H1 (cell line): ENCODE data around the gene SMAD7. TPM values are rescaled to one million over a fixed set of nuclear protein-coding genes. Genes with fewer than 3 reads are reported as not detected.
A peak's percentile ranks its signal among the peaks of the same experiment; 100 is the strongest.

ENCODE experiments used
- CTCF ChIA-PET: fragments of 300-600 bp; sonication (Branson Sonifier 250); formaldehyde crosslinking; loops from one replicate; lab custom pipeline; 2021; ENCODE audit not compliant: partially characterized antibody; lab: Charles Lee
- POLR2A ChIA-PET: fragments of 300-600 bp; sonication (Branson Sonifier 250); formaldehyde crosslinking; loops from one replicate; lab custom pipeline; 2021; ENCODE audit warnings: inconsistent platforms; ENCODE audit not compliant: partially characterized antibody; lab: Charles Lee
- DNase-seq, 2 experiments: peaks; one replicate each; pipeline versions ENCODE4 v3.0.0 to v3.0.0-alpha.2; 2010 to 2022; ENCODE audit warnings: low spot score in 2 of 2, low read depth in 1 of 2, mixed read lengths in 1 of 2
- FAIRE-seq: peaks from 2 replicates; lab custom pipeline; 2011; peaks lifted over from hg19 to GRCh38; lab: Jason Lieb, UNC
- H2AFZ ChIP-seq: 2 replicates; pipeline ENCODE4 v1.8.1; 2012; ENCODE audit warnings: low read length, inconsistent platforms
- H2AK5ac ChIP-seq: 2 replicates; pipeline ENCODE4 v1.6.1; 2013; ENCODE audit warnings: low read depth, low read length
- H2BK120ac ChIP-seq: replicated peaks from 2 replicates; pipeline ENCODE3; 2013; ENCODE audit warnings: low read depth, low read length, inconsistent platforms
- H2BK12ac ChIP-seq: 2 replicates; pipeline ENCODE4 v1.6.1; 2013; ENCODE audit warnings: low read depth, low read length
- H2BK15ac ChIP-seq: 2 replicates; pipeline ENCODE4 v1.6.1; 2013; ENCODE audit warnings: low read length
- H2BK20ac ChIP-seq: 2 replicates; pipeline ENCODE4 v1.6.1; 2013; ENCODE audit warnings: low read length
- H2BK5ac ChIP-seq: 2 replicates; pipeline ENCODE4 v1.6.1; 2013; ENCODE audit warnings: low read depth, low read length
- H3K14ac ChIP-seq: 2 replicates; pipeline ENCODE4 v1.6.1; 2013; ENCODE audit warnings: inconsistent platforms; ENCODE audit not compliant: insufficient read length
- H3K18ac ChIP-seq: 2 replicates; pipeline ENCODE4 v1.6.1; 2013; ENCODE audit warnings: low read length; ENCODE audit errors: extremely low read depth
- H3K23ac ChIP-seq: 2 replicates; pipeline ENCODE4 v1.6.1; 2013; ENCODE audit warnings: inconsistent platforms; ENCODE audit not compliant: insufficient read length
- H3K23me2 ChIP-seq: 2 replicates; pipeline ENCODE4 v1.6.1; 2013; ENCODE audit warnings: low read depth, low read length
- H3K27ac ChIP-seq: 2 replicates; pipeline ENCODE4 v1.6.1; 2011; ENCODE audit warnings: low read depth, low read length, inconsistent platforms
- H3K27me3 ChIP-seq, 4 experiments: replicated peaks in 1 of 4; 1 replicate in 1 of 4; 2 replicates in 3 of 4; pipeline versions ENCODE4 v1.6.1 to v1.8.1; 2011 to 2013; ENCODE audit warnings: low read length in 3 of 4, mild to moderate bottlenecking in 3 of 4, inconsistent platforms in 2 of 4, mixed read lengths in 2 of 4, moderate library complexity in 1 of 4; ENCODE audit not compliant: control insufficient read depth in 3 of 4, insufficient read depth in 3 of 4; ENCODE audit errors: extremely low read depth in 1 of 4
- H3K36me3 ChIP-seq, 4 experiments: 2 replicates each; pipeline versions ENCODE4 v1.6.1 to v1.8.1; 2011 to 2013; ENCODE audit warnings: mild to moderate bottlenecking in 4 of 4, low read length in 3 of 4, moderate library complexity in 2 of 4, control low read depth in 1 of 4, inconsistent platforms in 1 of 4; ENCODE audit not compliant: insufficient read depth in 4 of 4, control insufficient read depth in 2 of 4
- H3K4ac ChIP-seq: replicated peaks from 2 replicates; pipeline ENCODE3; 2013; ENCODE audit warnings: low read length, low read depth, mixed read lengths, inconsistent platforms; ENCODE audit not compliant: insufficient read length
- H3K4me1 ChIP-seq, 4 experiments: replicated peaks in 1 of 4; 1 replicate in 1 of 4; 2 replicates in 3 of 4; pipeline versions ENCODE4 v1.6.1 to v1.8.1; 2011 to 2013; ENCODE audit warnings: low read length in 3 of 4, inconsistent platforms in 2 of 4, mixed read lengths in 1 of 4; ENCODE audit not compliant: insufficient read depth in 4 of 4, control insufficient read depth in 3 of 4
- H3K4me2 ChIP-seq, 2 experiments: 2 replicates each; pipeline versions ENCODE4 v1.6.1 to v1.8.1; 2011 to 2013; ENCODE audit warnings: low read depth in 2 of 2, low read length in 2 of 2, control low read depth in 1 of 2, inconsistent platforms in 1 of 2, mild to moderate bottlenecking in 1 of 2; ENCODE audit not compliant: insufficient read depth in 1 of 2
- H3K4me3 ChIP-seq, 4 experiments: fragments of 200-600, 300-600 bp in 1 of 4; sonication (generic), shearing (Covaris generic), sonication (Bioruptor Twin) in 1 of 4; 2 replicates each; pipeline versions ENCODE4 v1.5.1 to v1.8.1; 2011 to 2016; ENCODE audit warnings: low read length in 4 of 4, low read depth in 3 of 4, control low read depth in 2 of 4, inconsistent platforms in 2 of 4, mild to moderate bottlenecking in 2 of 4, mixed read lengths in 1 of 4, moderate library complexity in 1 of 4; ENCODE audit not compliant: insufficient read depth in 2 of 4; ENCODE audit errors: extremely low read depth in 1 of 4
- H3K56ac ChIP-seq: replicated peaks from 2 replicates; pipeline ENCODE3; 2013; ENCODE audit warnings: low read depth, mild to moderate bottlenecking, mixed read lengths, low read length, inconsistent platforms; ENCODE audit not compliant: insufficient read length
- H3K79me1 ChIP-seq: 2 replicates; pipeline ENCODE4 v1.6.1; 2013; ENCODE audit warnings: low read depth, low read length, control low read depth
- H3K79me2 ChIP-seq, 2 experiments: 2 replicates each; pipeline versions ENCODE4 v1.6.1 to v1.8.1; 2012 to 2013; ENCODE audit warnings: low read length in 2 of 2, mild to moderate bottlenecking in 2 of 2, inconsistent platforms in 1 of 2; ENCODE audit not compliant: insufficient read depth in 2 of 2, control insufficient read depth in 1 of 2
- H3K9ac ChIP-seq, 4 experiments: replicated peaks in 1 of 4; 1 replicate in 1 of 4; 2 replicates in 3 of 4; pipeline versions ENCODE4 v1.6.1 to v1.8.1; 2011 to 2013; ENCODE audit warnings: low read depth in 3 of 4, low read length in 3 of 4, control low read depth in 2 of 4, mild to moderate bottlenecking in 2 of 4, moderate library complexity in 2 of 4, inconsistent platforms in 1 of 4; ENCODE audit errors: extremely low read depth in 1 of 4
- H3K9me3 ChIP-seq, 2 experiments: 2 replicates each; pipeline versions ENCODE4 v1.6.1 to v1.8.1; 2012 to 2013; ENCODE audit warnings: mild to moderate bottlenecking in 2 of 2, moderate library complexity in 2 of 2, control low read depth in 1 of 2, inconsistent platforms in 1 of 2, low read depth in 1 of 2, low read length in 1 of 2, mixed read lengths in 1 of 2; ENCODE audit not compliant: insufficient read depth in 2 of 2
- H4K20me1 ChIP-seq, 2 experiments: replicated peaks in 1 of 2; 2 replicates each; pipeline versions ENCODE3 to v1.8.1; 2011 to 2013; ENCODE audit warnings: inconsistent platforms in 2 of 2, low read length in 2 of 2, mild to moderate bottlenecking in 1 of 2; ENCODE audit not compliant: insufficient read depth in 2 of 2, control insufficient read depth in 1 of 2
- H4K5ac ChIP-seq: 2 replicates; pipeline ENCODE4 v1.6.1; 2013; ENCODE audit warnings: low read length, low read depth, mixed read lengths, inconsistent platforms; ENCODE audit not compliant: insufficient read length
- H4K8ac ChIP-seq: 2 replicates; pipeline ENCODE4 v1.8.0; 2013; ENCODE audit warnings: mild to moderate bottlenecking, moderate library complexity, low read length, inconsistent platforms; ENCODE audit not compliant: insufficient read depth; ENCODE audit errors: extremely low read depth
- H4K91ac ChIP-seq: replicated peaks from 2 replicates; pipeline ENCODE3; 2013; ENCODE audit warnings: low read length, mixed read lengths, inconsistent platforms; ENCODE audit not compliant: insufficient read length
- BACH1 ChIP-seq: IDR thresholded peaks from 2 replicates; pipeline ENCODE4 v1.6.1; 2012; ENCODE audit warnings: low read length, improper control_type of control experiment
- CBX8 ChIP-seq: fragments of 300-800, 300-1000 bp; sonication (generic); IDR thresholded peaks from 2 replicates; pipeline ENCODE4 v1.7.1; 2016; ENCODE audit warnings: low read depth, low read length, borderline replicate concordance
- CTBP2 ChIP-seq: IDR thresholded peaks from 2 replicates; pipeline ENCODE4 v1.7.0; 2011; ENCODE audit warnings: borderline replicate concordance, mild to moderate bottlenecking, moderate library complexity, mixed read lengths, low read length; ENCODE audit not compliant: insufficient read depth, insufficient read length
- EP300 ChIP-seq, 2 experiments: IDR thresholded peaks; 1 replicate in 1 of 2; 2 replicates in 1 of 2; pipeline ENCODE4 v1.6.1; 2011 to 2012; ENCODE audit warnings: low read depth in 2 of 2, low read length in 2 of 2, mild to moderate bottlenecking in 2 of 2, borderline replicate concordance in 1 of 2, inconsistent platforms in 1 of 2, moderate library complexity in 1 of 2
- RNF2 ChIP-seq: fragments of 200-900, 300-1000 bp; sonication (generic); IDR thresholded peaks from 2 replicates; pipeline ENCODE4 v1.7.1; 2016; ENCODE audit warnings: borderline replicate concordance, low read depth, mild to moderate bottlenecking, antibody characterized with exemption, low read length; ENCODE audit not compliant: poor library complexity, severe bottlenecking; ENCODE audit errors: missing control alignments
- SUZ12 ChIP-seq: fragments of 200-600 bp; sonication (generic); IDR thresholded peaks from 2 replicates; pipeline ENCODE4 v1.6.1; 2012; ENCODE audit warnings: mild to moderate bottlenecking, inconsistent platforms, low read length, moderate library complexity, mixed read lengths
- TAF1 ChIP-seq: IDR thresholded peaks from 2 replicates; pipeline ENCODE4 v1.6.1; 2011; ENCODE audit warnings: mild to moderate bottlenecking, low read depth, low read length
- USF2 ChIP-seq: IDR thresholded peaks from 2 replicates; pipeline ENCODE4 v1.6.1; 2011; ENCODE audit warnings: low read length, improper control_type of control experiment
- WGBS, 2 experiments: shearing (Covaris generic) in 1 of 2; methylation state at CpG; one replicate each; pipeline versions ENCODE4 v1.1.6 to v1.1.7; 2013 to 2015; ENCODE audit warnings: low lambda C conversion rate in 2 of 2, mixed read lengths in 2 of 2, inconsistent platforms in 1 of 2, low coverage in 1 of 2, missing lambda C conversion rate in 1 of 2; ENCODE audit not compliant: insufficient replicate concordance in 2 of 2, insufficient coverage in 1 of 2, insufficient read length in 1 of 2; ENCODE audit errors: extremely low coverage in 1 of 2, missing lambda C conversion rate in 1 of 2; 5-methylcytosine and 5-hydroxymethylcytosine counted together
- polyA plus RNA-seq, 7 experiments: library from polyadenylated mRNA; depleted of rRNA in 3 of 7; stranded (reverse) in 5 of 7; unstranded in 2 of 7; fragments of >200 nt in 5 of 7; fragments of 200-250 nt in 2 of 7; gene quantifications; 1 replicate in 5 of 7; 2 replicates in 1 of 7; 4 replicates in 1 of 7; pipeline versions ENCODE4 v1.2.1 to v1.2.3, GENCODE V29; 2011 to 2013; ENCODE audit warnings: missing spikeins in 2 of 7, mixed read lengths in 2 of 7
- total RNA-seq: library from RNA; stranded (reverse); fragmentation: NEBNext Ultra II Directional; extraction: Animal tissue kit (Norgen Biotek cat#: 25700); gene quantifications from 2 replicates; pipeline ENCODE4 v1.2.1, GENCODE V29; 2021

SMAD7 gene
- total and polyA plus RNA-seq, 2 of the 8 experiments (the other 6 are each of a cell fraction or from before 2014, with no cell fraction given): 6.5 to 15.5 TPM

DNA sequence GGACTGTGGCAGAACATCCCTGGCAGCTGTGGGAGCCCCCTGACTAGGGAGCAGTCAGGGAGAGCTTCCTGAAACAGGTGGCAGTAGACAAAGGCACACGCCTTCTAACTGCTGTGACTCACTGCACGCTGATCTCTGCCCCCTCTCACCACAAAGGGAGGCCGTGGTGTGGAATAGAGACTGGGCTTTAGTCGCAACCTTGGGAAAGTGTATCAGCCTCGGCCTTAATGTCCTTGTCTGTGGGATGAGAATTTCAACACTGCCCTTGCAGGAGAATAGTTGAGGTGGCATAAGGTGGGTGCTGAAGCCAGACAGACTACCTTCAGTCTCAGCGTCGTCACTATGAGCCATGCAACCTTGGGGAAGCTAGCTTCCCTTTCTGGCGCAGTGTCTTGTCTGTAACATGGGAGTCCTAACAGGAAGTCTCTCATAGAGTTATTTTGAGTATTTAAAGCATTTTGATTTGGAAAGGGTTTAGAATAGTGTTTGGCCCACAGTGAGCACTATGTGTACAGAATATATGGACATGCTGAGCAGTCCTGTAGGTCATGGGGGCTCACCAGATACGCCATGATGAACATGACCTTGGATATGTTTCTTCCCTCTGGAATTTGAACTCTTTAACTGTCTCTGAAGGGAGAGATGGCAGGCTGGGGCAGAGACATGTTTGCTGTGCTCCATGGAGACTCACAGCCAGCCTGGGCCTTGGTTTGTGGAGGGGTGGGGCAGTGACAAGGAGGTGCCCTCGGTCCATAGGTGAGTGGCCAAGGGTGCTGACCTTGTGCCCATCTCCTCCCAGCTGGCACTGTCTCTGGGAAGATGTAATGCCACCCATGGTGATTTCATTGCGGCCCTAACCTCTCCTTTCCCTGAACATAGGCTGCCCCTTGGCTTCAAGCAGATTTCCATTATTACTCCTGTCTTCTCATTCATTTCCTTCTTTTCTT is 29.5 kb upstream of the SMAD7 start:
- H2BK20ac ChIP-seq: no peak overlapping the region
- H3K79me2 ChIP-seq: no peaks in the 10 kb centered on the region
- no peaks in the 10 kb centered on the region for H4K20me1 ChIP-seq
- H2BK120ac ChIP-seq: no peak overlapping the region
- no peak overlapping the region for H2AFZ ChIP-seq
- H4K5ac ChIP-seq: no peak overlapping the region
- 0 out of 2 replicates have a peak overlapping the region, but pooled peaks have one; percentile 61 for H2BK15ac ChIP-seq
- H4K91ac ChIP-seq: peak overlapping the region; percentile 75
- H3K9me3 ChIP-seq: no peaks in the 10 kb centered on the region
- no peak overlapping the region for H3K18ac ChIP-seq
- H3K9ac ChIP-seq: no peak overlapping the region
- 0 out of 2 replicates have a peak overlapping the region, but pooled peaks have one; percentile 83 for H2AK5ac ChIP-seq
- no peak overlapping the region for H3K27ac ChIP-seq
- H3K4me3 ChIP-seq: no peak overlapping the region
- H3K79me1 ChIP-seq: no peaks in the 10 kb centered on the region
- no peak overlapping the region for H3K4ac ChIP-seq
- no peak overlapping the region for H4K8ac ChIP-seq
- H3K27me3 ChIP-seq: peaks cover 0 to 13% (median 6%) of the 10 kb centered on the region in 4 experiments; a peak in 5 of 7 replicates
- no peak overlapping the region for H3K14ac ChIP-seq
- H3K36me3 ChIP-seq: no peaks in the 10 kb centered on the region
- H3K23me2 ChIP-seq: peaks cover 6% of the 10 kb centered on the region; the same call in 1 of the 2 replicates
- CTCF ChIA-PET: no interaction called here
- FAIRE-seq (no peak), DNase-seq (no peak)
- 88% methylated on average over 11 of the region's 11 CpGs; no CpG with 5 or more reads in 1 of the 2 experiments for WGBS, 2 experiments
- no peak overlapping the region for H2BK5ac ChIP-seq
- H3K56ac ChIP-seq: no peak overlapping the region
- POLR2A ChIA-PET: interaction anchor here (1.0 kb wide), 1 partner anchor 11 kb away, joined by 3 read pairs; no protein-coding TSS in a partner anchor
- no peak overlapping the region for H3K4me2 ChIP-seq
- no peak overlapping the region for H3K23ac ChIP-seq
- peak overlapping the region; percentile 4; the same call in 1 of the 2 replicates for H2BK12ac ChIP-seq
- peaks cover 0 to 6% (median 5%) of the 10 kb centered on the region in 4 experiments; a peak in 5 of 7 replicates for H3K4me1 ChIP-seq
- TF ChIP-seq BACH1 (no peak), EP300 (IDR thresholded peaks at IDR 0.05; ENCODE audit: borderline replicate concordance in 1 of 2, low read depth in 2 of 2, low read length in 2 of 2) (no peak), CBX8 (no peak), USF2 (no peak), CTBP2 (no peak), TAF1 (no peak), SUZ12 (no peak), RNF2 (no peak)
